ENCODE measurements around the gene THADA. TPM values are rescaled to one million over a fixed set of nuclear protein-coding genes. Genes with fewer than 3 reads are reported as not detected.

Gene THADA
- total RNA-seq, 1 donor: 39.4 TPM

- Histone ChIP-seq H4K20me1 (ENCODE audit: insufficient read depth, low read length) (no peaks in the 10 kb centered on the region), H3K4me2 (ENCODE audit: insufficient read depth, low read length) (no peak overlapping the region), H3K79me2 (ENCODE audit: insufficient read depth, low read length) (no peaks in the 10 kb centered on the region), H3K27ac (ENCODE audit: low read depth, low read length) (no peak overlapping the region), H3K4me1 (ENCODE audit: insufficient read depth, low read length) (peaks cover 14% of the 10 kb centered on the region), H3K9me3 (ENCODE audit: low read depth, low read length) (no peaks in the 10 kb centered on the region), H3K27me3 (ENCODE audit: insufficient read depth, low read length) (no peaks in the 10 kb centered on the region), H2AFZ (ENCODE audit: low read length) (no peak overlapping the region), H3K36me3 (ENCODE audit: insufficient read depth, low read length) (no peaks in the 10 kb centered on the region), H3K4me3 (ENCODE audit: insufficient read depth, low read length) (no peak overlapping the region)
- TF ChIP-seq CTCF (IDR thresholded peaks at IDR 0.05; ENCODE audit: extremely low read depth, low read depth, low read length): no peak
- DNase-seq (ENCODE audit: insufficient read length, low spot score, missing footprints): no peak
Observed at GRCh38 chr2:43419876-43420275, 176.0 kb downstream of the THADA start.

GRCh38 chr2:43419243-43419642, 176.6 kb downstream of the THADA start:
- no peaks in the 10 kb centered on the region for H3K27me3 ChIP-seq (ENCODE audit: insufficient read depth, low read length)
- no peak overlapping the region for H2AFZ ChIP-seq (ENCODE audit: low read length)
- no peak overlapping the region for H3K27ac ChIP-seq (ENCODE audit: low read depth, low read length)
- H3K36me3 ChIP-seq (ENCODE audit: insufficient read depth, low read length): no peaks in the 10 kb centered on the region
- DNase-seq (ENCODE audit: insufficient read length, low spot score, missing footprints): no peak
- TF ChIP-seq CTCF (IDR thresholded peaks at IDR 0.05; ENCODE audit: extremely low read depth, low read depth, low read length): no peak
- no peaks in the 10 kb centered on the region for H3K79me2 ChIP-seq (ENCODE audit: insufficient read depth, low read length)
- no peaks in the 10 kb centered on the region for H4K20me1 ChIP-seq (ENCODE audit: insufficient read depth, low read length)
- no peak overlapping the region for H3K4me3 ChIP-seq (ENCODE audit: insufficient read depth, low read length)
- peaks cover 7% of the 10 kb centered on the region for H3K4me1 ChIP-seq (ENCODE audit: insufficient read depth, low read length)
- H3K9me3 ChIP-seq (ENCODE audit: low read depth, low read length): no peaks in the 10 kb centered on the region
- H3K4me2 ChIP-seq (ENCODE audit: insufficient read depth, low read length): no peak overlapping the region

- Histone ChIP-seq H3K9me3 (ENCODE audit: low read depth, low read length) (no peaks in the 10 kb centered on the region), H3K4me3 (ENCODE audit: insufficient read depth, low read length) (no peak overlapping the region), H4K20me1 (ENCODE audit: insufficient read depth, low read length) (no peaks in the 10 kb centered on the region), H3K4me1 (ENCODE audit: insufficient read depth, low read length) (peaks cover 2% of the 10 kb centered on the region), H3K36me3 (ENCODE audit: insufficient read depth, low read length) (no peaks in the 10 kb centered on the region), H3K79me2 (ENCODE audit: insufficient read depth, low read length) (no peaks in the 10 kb centered on the region), H3K27ac (ENCODE audit: low read depth, low read length) (no peak overlapping the region), H3K27me3 (ENCODE audit: insufficient read depth, low read length) (no peaks in the 10 kb centered on the region), H3K4me2 (ENCODE audit: insufficient read depth, low read length) (no peak overlapping the region), H2AFZ (ENCODE audit: low read length) (no peak overlapping the region)
- no peak for TF ChIP-seq CTCF (IDR thresholded peaks at IDR 0.05; ENCODE audit: extremely low read depth, low read depth, low read length)
- DNase-seq (ENCODE audit: insufficient read length, low spot score, missing footprints): no peak
Observed at GRCh38 chr2:43418680-43419079, 177.2 kb downstream of the THADA start.

GRCh38 chr2:43417300-43417699, 178.5 kb downstream of the THADA start:
- H3K36me3 ChIP-seq (ENCODE audit: insufficient read depth, low read length): no peaks in the 10 kb centered on the region
- H2AFZ ChIP-seq (ENCODE audit: low read length): no peak overlapping the region
- H3K4me2 ChIP-seq (ENCODE audit: insufficient read depth, low read length): no peak overlapping the region
- H3K4me3 ChIP-seq (ENCODE audit: insufficient read depth, low read length): no peak overlapping the region
- no peaks in the 10 kb centered on the region for H3K79me2 ChIP-seq (ENCODE audit: insufficient read depth, low read length)
- no peaks in the 10 kb centered on the region for H3K4me1 ChIP-seq (ENCODE audit: insufficient read depth, low read length)
- no peak for DNase-seq (ENCODE audit: insufficient read length, low spot score, missing footprints)
- H3K27me3 ChIP-seq (ENCODE audit: insufficient read depth, low read length): no peaks in the 10 kb centered on the region
- no peak for TF ChIP-seq CTCF (IDR thresholded peaks at IDR 0.05; ENCODE audit: extremely low read depth, low read depth, low read length)
- H4K20me1 ChIP-seq (ENCODE audit: insufficient read depth, low read length): no peaks in the 10 kb centered on the region
- no peaks in the 10 kb centered on the region for H3K9me3 ChIP-seq (ENCODE audit: low read depth, low read length)
- no peak overlapping the region for H3K27ac ChIP-seq (ENCODE audit: low read depth, low read length)

Measured in osteoblast (primary cell).